DMS114 treated with DMSO at 0.1 percent for 48 hours (cell line): ENCODE measurements around the gene LEF1.

Experiments
- DNase-seq: peaks from one replicate; lab custom pipeline; 2025; ENCODE audit not compliant: unreplicated experiment; lab: John Stamatoyannopoulos, UW

LEF1 gene

GRCh38 chr4:108175966-108176365 lies 7.2 kb upstream of the LEF1 start:
- DNase-seq: no peak

DNA sequence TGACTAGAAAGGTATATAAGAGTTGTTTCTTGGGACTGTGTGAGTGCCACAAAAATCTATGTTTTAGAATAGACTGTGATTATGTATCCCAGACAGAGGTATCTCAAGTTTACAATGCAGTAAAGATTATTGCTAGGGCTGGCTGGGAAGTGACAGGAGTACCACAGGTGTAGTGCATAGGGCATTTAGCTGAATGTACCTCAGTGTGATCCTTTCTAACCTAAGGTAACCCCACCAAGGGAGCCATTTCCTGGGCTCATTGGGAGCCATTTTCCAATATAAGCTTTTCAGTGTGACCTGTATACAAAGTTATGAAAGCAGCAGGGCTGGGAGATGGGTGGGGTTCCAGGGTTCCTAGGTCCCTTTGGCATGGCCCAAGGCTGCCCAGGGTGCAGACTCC lies 6.1 kb upstream of the LEF1 start:
- DNase-seq: no peak

DNA sequence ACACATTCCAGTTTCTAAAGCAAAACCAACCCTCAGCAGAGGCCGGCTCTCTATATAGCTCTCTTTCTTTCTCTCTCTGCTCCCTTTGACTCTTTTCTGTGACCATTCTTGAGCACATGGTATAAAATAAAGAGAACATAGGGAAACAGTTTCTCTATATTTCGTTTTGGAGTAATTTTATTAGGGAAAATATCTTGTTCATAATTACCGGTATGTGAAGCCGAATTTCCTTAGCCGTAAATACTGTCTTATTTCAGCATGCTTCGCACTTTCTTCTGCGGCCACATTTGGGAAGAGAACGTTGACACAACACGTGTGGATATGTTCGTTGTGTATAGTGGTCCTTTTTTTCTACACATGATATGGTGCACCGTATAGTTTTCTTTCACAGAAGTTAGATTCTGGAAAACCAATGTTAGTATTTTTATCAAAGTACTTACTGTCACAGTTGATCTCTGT lies 4.9 kb upstream of the LEF1 start:
- DNase-seq: no peak

- DNase-seq: no peak
Observed at GRCh38 chr4:108172753-108173598, 4.2 kb upstream of the LEF1 start.

GRCh38 chr4:108172231-108172752 lies 3.6 kb upstream of the LEF1 start:
- DNase-seq: no peak

GRCh38 chr4:108171339-108172230 lies 2.9 kb upstream of the LEF1 start:
- DNase-seq: no peak

DNA sequence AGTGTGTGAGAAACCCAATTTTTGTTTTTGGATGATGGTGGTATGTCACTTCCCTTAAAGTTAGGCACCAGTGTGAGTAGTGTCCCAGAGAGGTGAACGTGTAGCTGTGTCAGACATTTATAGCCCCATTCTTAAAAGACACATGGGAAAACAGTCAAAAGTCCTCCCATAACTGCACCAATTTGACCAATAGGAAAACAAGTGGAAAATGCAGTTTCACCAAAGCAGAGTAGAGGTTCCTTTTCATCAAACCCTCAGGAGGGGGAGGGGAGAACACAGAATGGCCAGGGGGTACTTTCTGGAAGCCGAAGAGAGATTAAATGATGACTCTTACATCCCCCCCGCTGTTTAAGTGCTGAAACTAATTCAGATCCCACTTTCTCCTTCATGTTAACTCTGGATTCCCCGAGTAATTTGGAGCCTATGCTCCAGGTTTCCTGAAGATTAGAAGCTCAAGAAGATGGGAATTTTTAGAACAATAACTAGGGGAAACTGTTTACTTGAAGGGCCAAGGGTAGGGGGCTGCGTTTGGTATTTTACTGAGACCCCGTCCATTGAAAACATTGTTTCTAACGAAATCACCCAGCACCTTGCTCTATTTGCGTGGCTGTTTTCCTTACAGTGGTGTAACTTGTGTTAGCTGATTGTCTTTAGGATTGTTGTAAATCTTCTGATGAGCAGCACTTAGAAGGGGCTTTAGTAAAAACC lies 2.1 kb upstream of the LEF1 start:
- DNase-seq: no peak

GRCh38 chr4:108169664-108170063 lies 932 bp upstream of the LEF1 start:
- DNase-seq: no peak

DNA sequence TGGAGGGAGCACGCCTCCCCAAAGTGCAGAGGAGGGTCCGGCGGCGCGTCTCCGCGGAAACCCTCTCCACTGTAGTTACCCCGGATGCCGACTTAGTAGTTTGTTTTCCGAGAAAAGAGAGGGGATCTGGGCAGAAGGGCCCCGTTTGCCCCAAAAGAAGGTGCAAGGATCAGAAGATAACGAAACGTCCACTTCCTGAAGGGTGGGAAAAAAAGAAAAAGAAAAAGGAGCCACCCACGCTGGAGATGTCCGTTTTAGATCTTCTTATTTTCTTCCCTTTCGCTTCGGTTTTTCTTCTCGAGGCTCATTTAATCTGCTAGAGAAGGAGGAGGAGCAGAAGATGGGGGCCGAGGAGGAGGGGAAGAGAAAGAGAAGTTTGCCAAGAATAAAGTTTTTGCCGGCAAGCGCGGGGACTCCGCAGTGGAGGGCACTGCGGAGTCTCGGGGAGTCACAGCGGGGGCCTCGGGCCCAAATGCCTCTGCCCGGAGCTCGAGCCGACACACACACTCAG lies 517 bp downstream of the LEF1 start:
- DNase-seq: no peak

- DNase-seq: no peak
Observed at GRCh38 chr4:108166441-108167315, 2.1 kb downstream of the LEF1 start.

DNA sequence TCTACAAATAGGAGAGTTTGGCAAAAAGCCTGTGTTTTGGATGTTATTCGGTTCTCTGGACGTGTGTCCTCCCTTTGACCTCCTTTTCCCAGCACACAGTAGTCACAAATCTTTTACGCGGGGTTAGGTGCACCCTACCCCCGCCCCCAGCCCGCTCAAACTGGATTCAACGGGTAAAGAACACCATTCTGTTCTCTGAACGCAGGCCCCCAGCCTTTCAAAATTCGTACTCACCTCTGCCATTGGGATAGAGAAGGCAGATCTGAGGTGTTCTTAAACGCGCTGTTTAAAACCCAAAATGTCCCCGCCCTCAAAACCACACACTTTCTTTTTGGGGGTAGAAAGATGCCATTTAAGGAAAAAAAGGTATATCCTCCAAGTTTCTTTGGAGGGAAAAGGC lies 2.7 kb downstream of the LEF1 start:
- no peak for DNase-seq

GRCh38 chr4:108165586-108165985 lies 3.1 kb downstream of the LEF1 start:
- DNase-seq: no peak

- no peak for DNase-seq
Observed at GRCh38 chr4:108163351-108163750, 5.4 kb downstream of the LEF1 start.

DNA sequence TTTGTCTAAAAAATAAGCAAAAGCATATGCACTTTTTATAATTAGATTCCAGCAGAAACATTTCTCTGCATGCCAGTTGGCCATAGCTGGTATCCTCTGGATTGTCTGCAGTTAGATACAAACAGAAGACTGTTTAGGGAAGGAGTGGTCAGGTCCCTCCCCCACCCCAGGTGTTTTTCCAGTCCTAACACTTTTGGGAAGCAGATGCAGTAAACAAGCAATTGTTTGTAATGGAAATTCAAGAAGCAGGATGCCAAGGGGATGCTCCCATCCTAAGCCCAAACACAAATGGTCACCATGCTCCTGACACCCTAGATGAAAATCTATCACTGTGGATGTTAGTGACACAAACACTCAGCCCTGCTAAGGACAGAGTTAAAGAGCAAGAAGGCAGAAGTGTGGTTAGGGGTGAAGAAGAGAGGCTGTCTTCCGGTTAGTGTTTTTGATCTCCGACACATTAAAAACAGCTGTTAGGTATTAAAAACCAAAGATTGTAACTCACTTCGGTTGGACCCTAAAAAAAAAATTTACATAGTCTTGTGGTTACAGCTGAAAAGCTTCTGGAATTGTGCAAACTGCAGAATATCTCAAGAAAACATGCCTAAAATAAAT lies 7.9 kb downstream of the LEF1 start:
- no peak for DNase-seq

- no peak for DNase-seq
Observed at GRCh38 chr4:108159845-108160244, 8.9 kb downstream of the LEF1 start.

GRCh38 chr4:108157655-108158054 lies 11.1 kb downstream of the LEF1 start:
- DNase-seq: no peak

DNA sequence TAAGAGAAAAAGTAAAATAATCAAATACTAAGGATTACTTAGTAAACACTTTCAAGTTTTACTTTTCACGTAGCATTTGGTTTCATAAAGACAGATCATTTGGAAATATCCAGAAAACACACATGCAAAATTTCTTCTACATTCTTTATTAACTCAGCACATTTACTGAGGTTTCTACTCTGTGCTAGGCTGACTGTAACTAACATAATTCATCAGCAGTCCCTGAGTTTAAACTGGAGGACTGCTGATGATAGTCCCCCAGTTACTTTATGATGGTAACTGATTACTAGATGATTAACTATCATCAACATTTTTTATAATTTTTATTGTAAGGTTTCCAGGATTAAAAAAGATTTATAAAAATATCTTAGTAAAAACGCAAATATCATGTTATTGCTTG lies 12.3 kb downstream of the LEF1 start:
- no peak for DNase-seq

DNA sequence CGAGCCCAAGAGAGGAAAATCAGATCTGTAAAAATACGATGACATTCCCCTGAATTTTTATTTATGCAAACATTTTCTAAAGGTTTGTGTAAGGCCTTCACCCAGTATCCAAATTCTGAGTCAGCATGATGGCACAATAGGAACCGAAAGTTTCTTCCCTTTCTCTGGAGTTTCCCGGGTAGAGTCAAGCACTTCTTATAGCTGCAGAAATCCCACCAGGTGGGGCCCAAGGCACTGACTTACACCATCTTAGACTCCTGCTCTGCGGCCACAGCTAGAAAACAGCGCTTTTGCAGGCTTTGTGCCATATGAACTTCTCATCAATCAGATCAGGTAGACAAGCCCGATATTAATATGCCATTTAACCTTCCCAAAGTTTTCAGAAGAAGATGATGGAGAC lies 13.4 kb downstream of the LEF1 start:
- no peak for DNase-seq

DNA sequence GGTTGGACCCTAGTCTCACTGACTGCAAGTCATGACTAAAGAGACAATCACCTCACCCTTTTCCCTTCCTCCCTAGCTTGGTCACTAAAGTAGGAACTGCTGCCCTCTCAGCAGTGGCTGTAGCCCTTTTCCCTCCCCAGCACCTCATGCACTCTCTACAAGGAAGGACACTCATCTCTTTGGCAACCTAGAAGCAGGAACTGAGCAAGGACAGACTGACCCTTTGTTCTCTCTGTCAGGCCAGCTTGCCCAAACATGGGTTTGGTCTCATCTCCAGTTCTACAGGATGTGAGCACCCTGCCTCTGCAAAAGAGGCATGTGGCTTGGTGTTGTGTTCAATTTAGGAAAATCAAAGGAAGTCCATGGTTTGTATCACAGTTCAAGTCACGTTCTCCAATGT lies 15.8 kb downstream of the LEF1 start:
- DNase-seq: no peak
